ENCODE measurements around the gene RAB7A.

DNA sequence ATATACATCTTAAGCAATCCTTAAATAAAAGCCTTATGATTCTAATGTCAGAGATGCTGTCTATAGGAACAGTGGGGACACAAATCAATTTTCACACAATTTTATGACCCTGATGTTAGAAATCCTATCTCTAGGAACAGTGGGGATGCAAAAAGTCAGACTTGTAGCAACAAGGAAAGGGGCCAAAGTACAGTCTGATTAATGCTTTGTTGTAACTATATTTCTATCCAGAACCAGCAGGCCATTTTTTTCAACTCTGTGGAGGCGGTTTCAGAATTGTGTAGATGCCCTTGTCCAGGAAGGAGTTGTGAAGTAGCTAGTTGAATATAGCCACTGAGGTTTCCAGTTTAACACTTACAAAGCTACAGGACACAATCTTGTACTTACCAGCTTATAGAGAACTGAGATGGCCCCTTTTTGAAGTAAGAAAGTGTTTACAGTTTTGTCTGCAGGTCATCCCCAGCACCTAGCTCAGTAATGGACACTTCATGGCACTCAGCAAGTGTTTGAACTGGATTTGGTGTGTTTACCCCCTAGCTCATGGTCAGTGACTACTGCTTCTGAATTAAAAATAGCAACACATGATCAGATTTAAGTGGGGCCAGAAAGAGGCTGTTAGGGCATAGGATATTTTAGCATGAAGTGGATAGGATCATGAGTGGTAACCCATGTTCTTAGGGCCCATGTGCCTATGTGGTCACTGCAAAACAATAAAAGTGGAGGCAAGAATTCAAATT lies 54.3 kb downstream of the RAB7A start:
- TF ChIP-seq POLR2A (IDR thresholded peaks at IDR 0.05; ENCODE audit: low read depth, low read length): no peak
- TF ChIP-seq POLR2AphosphoS5 (IDR thresholded peaks at IDR 0.05; ENCODE audit: low read depth, low read length): no peak
- TF ChIP-seq TAF1 (IDR thresholded peaks at IDR 0.05; ENCODE audit: borderline replicate concordance, low read depth, low read length): no peak

Data from GM12892 (cell line).